HG02970 (cell line): ENCODE data around the gene TMEM63A.
"Not testable (repeated sequence)": the region's sequence is repeated elsewhere in the genome, so short reads cannot be mapped to it uniquely, and the experiment has no call there.

Experiments used
- ATAC-seq: cut with Tn5 transposase; IDR thresholded peaks from one replicate; pipeline ENCODE4 v1.9.1; 2021; ENCODE audit warnings: mild to moderate bottlenecking, moderate library complexity, moderate number of reproducible peaks; ENCODE audit not compliant: unreplicated experiment, low FRiP score

TMEM63A gene

GRCh38 chr1:225823811-225824261, 58.3 kb downstream of the TMEM63A start:
- ATAC-seq, result no peak

GRCh38 chr1:225822655-225823403, 59.4 kb downstream of the TMEM63A start:
- no peak for ATAC-seq

- no peak for ATAC-seq
Measured at GRCh38 chr1:225820522-225821120, 61.6 kb downstream of the TMEM63A start.

- ATAC-seq, result no peak
Measured at GRCh38 chr1:225819346-225820192, 62.6 kb downstream of the TMEM63A start.

- no peak for ATAC-seq
Measured at GRCh38 chr1:225818229-225818628, 64.0 kb downstream of the TMEM63A start.

GRCh38 chr1:225817611-225818061, 64.5 kb downstream of the TMEM63A start:
- ATAC-seq, result no peak

GRCh38 chr1:225816643-225817538, 65.3 kb downstream of the TMEM63A start:
- no peak for ATAC-seq

GRCh38 chr1:225815526-225816178, 66.5 kb downstream of the TMEM63A start:
- ATAC-seq, result no peak

- not testable (repeated sequence) for ATAC-seq
Measured at GRCh38 chr1:225815090-225815489, 67.1 kb downstream of the TMEM63A start.

GRCh38 chr1:225814381-225814780, 67.8 kb downstream of the TMEM63A start:
- ATAC-seq, result no peak

GRCh38 chr1:225813214-225813964, 68.8 kb downstream of the TMEM63A start:
- ATAC-seq, result no peak

- no peak for ATAC-seq
Measured at GRCh38 chr1:225812488-225813213, 69.5 kb downstream of the TMEM63A start.

- ATAC-seq, result no peak
Measured at GRCh38 chr1:225811622-225812487, 70.3 kb downstream of the TMEM63A start.

- ATAC-seq, result not testable (repeated sequence)
Measured at GRCh38 chr1:225810579-225811538, 71.3 kb downstream of the TMEM63A start.

GRCh38 chr1:225809842-225810578, 72.2 kb downstream of the TMEM63A start, which contains the start of gene EPHX1:
EPHX1 (plus strand) TSS chr1:225810124; CDS start chr1:225828730, 18,606 bp downstream.
- ATAC-seq, result peak; percentile 84
